ENCODE results near the gene NOX1. TPM values are rescaled to one million over a fixed set of nuclear protein-coding genes. Genes with fewer than 3 reads are reported as not detected.

The NOX1 gene
- total RNA-seq, 1 experiment from 2014 or later: 13.2 TPM

DNA sequence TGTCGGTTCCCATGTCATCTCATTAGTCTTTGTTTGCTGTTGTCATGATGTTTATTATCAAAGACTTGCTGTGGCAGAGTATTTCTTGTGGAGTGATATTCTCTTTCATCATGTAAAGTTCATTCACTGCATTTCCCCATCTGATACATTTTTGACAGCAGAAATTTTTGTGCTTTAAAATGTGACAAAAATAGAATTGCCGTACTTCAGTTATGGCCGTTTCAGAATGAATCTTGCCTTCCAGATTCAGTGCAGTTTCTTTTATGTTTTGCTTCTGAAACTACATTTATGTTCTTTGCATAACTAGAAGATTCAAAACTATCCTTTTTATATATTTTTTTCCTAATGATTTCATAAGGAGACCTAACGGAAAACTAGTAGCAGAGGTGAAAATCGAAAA lies 44.0 kb downstream of the NOX1 start:
- intact Hi-C loops (cut with micrococcal nuclease; ENCODE audit: unreplicated experiment): no loop called here
- POLR2A ChIA-PET: no interaction called here

GRCh38 chrX:100829730-100830129 lies 44.4 kb downstream of the NOX1 start:
- no peaks in the 10 kb centered on the region for H3K36me3 ChIP-seq (ENCODE audit: control insufficient read depth, insufficient read depth, low read length)
- ChIA-PET POLR2A (no interaction called here), CTCF (no interaction called here)
- no TSS peak for BruUV-seq (replicated peaks)
- TF ChIP-seq, protein P1, sequence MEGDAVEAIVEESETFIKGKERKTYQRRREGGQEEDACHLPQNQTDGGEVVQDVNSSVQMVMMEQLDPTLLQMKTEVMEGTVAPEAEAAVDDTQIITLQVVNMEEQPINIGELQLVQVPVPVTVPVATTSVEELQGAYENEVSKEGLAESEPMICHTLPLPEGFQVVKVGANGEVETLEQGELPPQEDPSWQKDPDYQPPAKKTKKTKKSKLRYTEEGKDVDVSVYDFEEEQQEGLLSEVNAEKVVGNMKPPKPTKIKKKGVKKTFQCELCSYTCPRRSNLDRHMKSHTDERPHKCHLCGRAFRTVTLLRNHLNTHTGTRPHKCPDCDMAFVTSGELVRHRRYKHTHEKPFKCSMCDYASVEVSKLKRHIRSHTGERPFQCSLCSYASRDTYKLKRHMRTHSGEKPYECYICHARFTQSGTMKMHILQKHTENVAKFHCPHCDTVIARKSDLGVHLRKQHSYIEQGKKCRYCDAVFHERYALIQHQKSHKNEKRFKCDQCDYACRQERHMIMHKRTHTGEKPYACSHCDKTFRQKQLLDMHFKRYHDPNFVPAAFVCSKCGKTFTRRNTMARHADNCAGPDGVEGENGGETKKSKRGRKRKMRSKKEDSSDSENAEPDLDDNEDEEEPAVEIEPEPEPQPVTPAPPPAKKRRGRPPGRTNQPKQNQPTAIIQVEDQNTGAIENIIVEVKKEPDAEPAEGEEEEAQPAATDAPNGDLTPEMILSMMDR (IDR thresholded peaks at IDR 0.05; ENCODE audit: insufficient read depth in 1 of 2, low read depth in 1 of 2, low read length in 1 of 2, severe bottlenecking in 1 of 2, unreplicated experiment in 1 of 2): no peak
- H3K27me3 Mint-ChIP-seq (ENCODE audit: insufficient read depth, unreplicated experiment): no peaks in the 10 kb centered on the region
- no peak for DNase-seq
- H3K4me1 ChIP-seq: no peaks in the 10 kb centered on the region
- no peaks in the 10 kb centered on the region for H3K9me3 ChIP-seq
- H3K4me1 Mint-ChIP-seq (ENCODE audit: low read depth, unreplicated experiment): no peaks in the 10 kb centered on the region
- H3K27ac Mint-ChIP-seq (ENCODE audit: unreplicated experiment): no peak overlapping the region
- H3K4me3 ChIP-seq (ENCODE audit: low read depth, low read length): no peak overlapping the region
- H3K4me3 Mint-ChIP-seq (ENCODE audit: unreplicated experiment): no peak overlapping the region
- intact Hi-C loops (cut with micrococcal nuclease; ENCODE audit: unreplicated experiment): no loop called here
- H3K36me3 Mint-ChIP-seq (ENCODE audit: insufficient read depth, unreplicated experiment): peaks cover 44% of the 10 kb centered on the region
- no peaks in the 10 kb centered on the region for H3K27me3 ChIP-seq (replicated peaks; ENCODE audit: control insufficient read depth, insufficient read depth, low read length)
- H3K9me3 Mint-ChIP-seq (ENCODE audit: unreplicated experiment): no peaks in the 10 kb centered on the region

More for the DNA sequence above, 44.0 kb downstream of the NOX1 start:
- DNase-seq: no peak
- TF ChIP-seq, protein P1 (IDR thresholded peaks at IDR 0.05; ENCODE audit: insufficient read depth in 1 of 2, low read depth in 1 of 2, low read length in 1 of 2, severe bottlenecking in 1 of 2, unreplicated experiment in 1 of 2): no peak
- no peaks in the 10 kb centered on the region for H3K9me3 Mint-ChIP-seq (ENCODE audit: unreplicated experiment)
- no peak overlapping the region for H3K4me3 Mint-ChIP-seq (ENCODE audit: unreplicated experiment)
- no peak overlapping the region for H3K27ac Mint-ChIP-seq (ENCODE audit: unreplicated experiment)
- H3K36me3 ChIP-seq (ENCODE audit: control insufficient read depth, insufficient read depth, low read length): no peaks in the 10 kb centered on the region
- H3K36me3 Mint-ChIP-seq (ENCODE audit: insufficient read depth, unreplicated experiment): peaks cover 41% of the 10 kb centered on the region
- H3K4me3 ChIP-seq (ENCODE audit: low read depth, low read length): no peak overlapping the region
- no peaks in the 10 kb centered on the region for H3K4me1 ChIP-seq
- no peaks in the 10 kb centered on the region for H3K4me1 Mint-ChIP-seq (ENCODE audit: low read depth, unreplicated experiment)
- no peaks in the 10 kb centered on the region for H3K27me3 ChIP-seq (replicated peaks; ENCODE audit: control insufficient read depth, insufficient read depth, low read length)
- no TSS peak for BruUV-seq (replicated peaks)
- no peaks in the 10 kb centered on the region for H3K27me3 Mint-ChIP-seq (ENCODE audit: insufficient read depth, unreplicated experiment)
- CTCF ChIA-PET: no interaction called here
- H3K9me3 ChIP-seq: no peaks in the 10 kb centered on the region

DNA sequence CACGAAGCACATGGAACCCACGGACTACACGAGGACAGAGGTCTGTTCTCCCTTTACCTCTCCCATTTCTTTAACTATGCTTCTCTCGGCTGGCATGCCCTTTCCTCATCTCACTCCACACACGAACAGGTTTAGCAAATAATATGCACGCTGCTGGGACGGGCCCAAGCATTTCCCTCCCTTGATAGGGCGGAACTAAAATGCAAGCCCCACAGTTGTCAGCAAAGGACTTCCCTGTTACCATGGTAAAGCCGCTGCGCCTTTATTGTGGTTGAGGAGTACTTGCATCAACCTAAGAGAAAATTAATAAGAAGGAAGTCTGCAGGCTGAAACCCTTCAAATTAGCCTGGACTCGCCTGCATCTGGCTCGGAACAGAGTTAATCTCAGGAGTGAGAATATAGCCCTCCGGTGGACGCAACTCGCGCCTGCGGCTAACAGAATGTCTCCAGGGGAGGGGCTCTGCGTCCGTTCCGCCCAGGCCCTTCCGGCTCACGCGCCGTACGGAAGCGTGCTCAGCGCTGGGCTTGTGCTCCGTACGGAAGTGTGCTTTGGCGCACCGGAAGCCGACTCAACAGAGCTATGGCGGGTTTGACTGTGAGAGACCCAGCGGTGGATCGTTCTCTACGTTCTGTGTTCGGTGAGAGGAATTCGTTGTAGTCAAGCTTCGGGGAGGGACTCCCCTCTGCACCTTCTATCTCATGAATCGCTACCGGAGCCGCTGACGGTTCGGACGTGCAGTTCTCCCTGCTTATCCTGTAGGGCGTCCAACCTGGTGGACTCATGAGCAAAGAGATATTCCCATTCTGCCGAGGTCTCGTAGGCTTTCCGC lies 54.1 kb downstream of the NOX1 start, which contains the start of gene CSTF2:
TSS of gene CSTF2 (plus strand) at position 555 of the 830 bp plus-strand sequence. CDS start at position 581, 26 bp downstream.
- no TSS peak for BruUV-seq (replicated peaks)
- intact Hi-C loops (cut with micrococcal nuclease; ENCODE audit: unreplicated experiment): loop anchor here (2.0 to 5.0 kb wide), 2 partner anchors 52 to 63 kb away; partner anchors contain the start of gene NOX1
- H3K27me3 Mint-ChIP-seq (ENCODE audit: insufficient read depth, unreplicated experiment): no peaks in the 10 kb centered on the region
- Histone ChIP-seq H3K27me3 (replicated peaks; ENCODE audit: control insufficient read depth, insufficient read depth, low read length) (no peaks in the 10 kb centered on the region), H3K36me3 (ENCODE audit: control insufficient read depth, insufficient read depth, low read length) (no peaks in the 10 kb centered on the region; the same call in 1 of the 2 replicates), H3K4me3 (ENCODE audit: low read depth, low read length) (peak within 1 kb of the TSS; percentile 50), H3K4me1 (no peaks in the 10 kb centered on the region), H3K9me3 (no peaks in the 10 kb centered on the region)
- H3K4me1 Mint-ChIP-seq (ENCODE audit: low read depth, unreplicated experiment): peaks cover 7% of the 10 kb centered on the region
- POLR2A ChIA-PET: interaction anchor here (0.5 kb wide), 1 partner anchor 63 kb away, joined by 3 read pairs; no protein-coding TSS in a partner anchor
- peak within 1 kb of the TSS; percentile 98 for H3K4me3 Mint-ChIP-seq (ENCODE audit: unreplicated experiment)
- TF ChIP-seq, protein P1 (IDR thresholded peaks at IDR 0.05; ENCODE audit: insufficient read depth in 1 of 2, low read depth in 1 of 2, low read length in 1 of 2, severe bottlenecking in 1 of 2, unreplicated experiment in 1 of 2): no peak
- CTCF ChIA-PET: interaction anchor here (0.7 kb wide), 1 partner anchor 52 kb away, joined by 3 read pairs; no protein-coding TSS in a partner anchor
- H3K36me3 Mint-ChIP-seq (ENCODE audit: insufficient read depth, unreplicated experiment): peaks cover 22% of the 10 kb centered on the region
- H3K27ac Mint-ChIP-seq (ENCODE audit: unreplicated experiment): peak within 1 kb of the TSS; percentile 98
- no peaks in the 10 kb centered on the region for H3K9me3 Mint-ChIP-seq (ENCODE audit: unreplicated experiment)
- DNase-seq: peak; percentile 80

Measured in Caco-2 (cell line).